Ovary (tissue), 9 donors: ENCODE data around the gene DSCAML1. TPM values are rescaled to one million over a fixed set of nuclear protein-coding genes. Genes with fewer than 3 reads are reported as not detected.

Experiments used
- DNase-seq, 5 donors: peaks; one replicate each; pipeline ENCODE4 v3.0.0-alpha.2; 2019 to 2020
- H3K27ac ChIP-seq, 2 donors: fragments of 200-600 bp; one replicate each; pipeline versions ENCODE4 v1.5.1 to v1.8.0; 2019 to 2022
- H3K27me3 ChIP-seq: fragments of 200-600 bp; one replicate; pipeline ENCODE4 v1.8.0; 2022
- H3K36me3 ChIP-seq: fragments of 200-600 bp; sonication (generic); one replicate; pipeline ENCODE4 v1.5.1; 2019
- H3K4me1 ChIP-seq: one replicate; pipeline ENCODE4 v1.8.1; 2013; ENCODE audit warnings: mild to moderate bottlenecking, moderate library complexity; ENCODE audit not compliant: insufficient read depth
- H3K4me3 ChIP-seq: fragments of 200-600 bp; sonication (generic); one replicate; pipeline ENCODE4 v1.5.1; 2017
- H3K9me3 ChIP-seq, 2 donors: fragments of 200-600 bp in 1 of 2; sonication (generic) in 1 of 2; one replicate each; pipeline versions ENCODE4 v1.5.1 to v1.8.1; 2013 to 2019; ENCODE audit warnings: mild to moderate bottlenecking in 1 of 2, moderate library complexity in 1 of 2
- CTCF ChIP-seq, 3 donors: fragments of 450-650 bp in 2 of 3; fragments of 200-600 bp in 1 of 3; IDR thresholded peaks; one replicate each; pipeline versions ENCODE4 v1.5.1 to v1.8.0; 2016 to 2022; ENCODE audit warnings: antibody characterized with exemption in 3 of 3, mild to moderate bottlenecking in 1 of 3
- EP300 ChIP-seq: sonication (generic); formaldehyde crosslinking; IDR thresholded peaks from one replicate; pipeline ENCODE4 v1.6.1; 2017; ENCODE audit warnings: antibody characterized with exemption
- POLR2A ChIP-seq: fragments of 450-650 bp; IDR thresholded peaks from one replicate; pipeline ENCODE4 v1.6.1; 2017; ENCODE audit warnings: antibody characterized with exemption, mild to moderate bottlenecking, moderate library complexity
- WGBS, 3 donors: extraction: QIAGEN DNeasy Blood & Tissue Kit in 1 of 3; methylation state at CpG; one replicate each; pipeline versions ENCODE4 v1.1.5 to v1.1.7; 2013 to 2017; 5-methylcytosine and 5-hydroxymethylcytosine counted together
- intact Hi-C, 4 donors: fragments of 100-400 bp; cut with DNase I; formaldehyde crosslinking; loops; one replicate each; pipeline versions ENCODE4 v1.11.0 to v1.15.1; 2022 to 2023
- polyA plus RNA-seq, 2 donors: library from polyadenylated mRNA; stranded (reverse); fragments of 200-250 nt in 1 of 2; fragments of 350-450 nt in 1 of 2; fragmentation: Illumina TruSeq in 1 of 2; extraction: RNeasy Lipid Tissue Mini Kit (QIAGEN cat#74804) in 1 of 2; gene quantifications; one replicate each; pipeline ENCODE4 v1.2.3, GENCODE V29; 2013 to 2014
- total RNA-seq, 7 donors: library from RNA; depleted of rRNA in 2 of 7; stranded (reverse); fragments of >200 nt in 2 of 7; fragmentation: NEBNext Ultra II Directional in 3 of 7; extraction: Animal tissue kit (Norgen Biotek cat#: 25700) in 3 of 7; gene quantifications; one replicate each; pipeline versions ENCODE4 v1.1.0 to v1.2.4, GENCODE V29; 2016 to 2023
- donor health status: DM: no; HTN: no; CAD: no; lungs with moderate emphysema.
- donor health status: DM: no; HTN: no; CAD: no.
- donor health status: Bipolar disorder and iron deficiency.
- donor health status: DM: yes; HTN: yes; CAD: no.
- donor health status: DM: no; HTN: no; CAD: no.
- donor health status: DM: yes; HTN: yes; CAD: no.

The DSCAML1 gene
- total and polyA plus RNA-seq, 9 donors, result 0.77 to 16.5 (median 10.6) TPM

- 89 to 92% (median 91%) methylated on average over 7 of the region's 7 CpGs for WGBS, 3 donors
- TF ChIP-seq POLR2A, result no peak
- TF ChIP-seq EP300, result no peak
- TF ChIP-seq CTCF (IDR thresholded peaks at IDR 0.05), result no peak
Observed at GRCh38 chr11:117771841-117772240, 25.2 kb downstream of the DSCAML1 start.

DNA sequence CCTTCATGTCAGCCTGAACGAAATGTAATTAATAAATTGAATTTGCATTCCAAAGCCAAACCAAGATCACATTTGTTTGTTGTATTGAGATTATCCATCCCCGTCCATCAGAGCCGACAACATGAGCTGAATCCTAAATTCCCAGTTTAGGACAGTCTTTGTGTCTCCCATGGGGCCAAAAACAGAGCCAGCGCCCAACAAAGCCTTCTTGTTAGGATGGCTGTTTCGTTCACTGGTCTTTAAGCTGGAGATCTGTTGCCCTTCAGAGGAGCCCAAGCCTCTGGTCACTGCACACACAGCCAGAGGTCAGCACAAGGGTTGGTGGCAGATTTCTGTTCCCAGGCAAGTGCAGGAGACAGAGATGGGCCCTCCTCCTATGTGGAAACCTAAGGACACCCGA, 25.8 kb downstream of the DSCAML1 start:
- Histone ChIP-seq H3K36me3 (no peaks in the 10 kb centered on the region), H3K9me3 (no peaks in the 10 kb centered on the region), H3K4me3 (no peak overlapping the region), H3K27me3 (no peaks in the 10 kb centered on the region), H3K4me1 (no peaks in the 10 kb centered on the region), H3K27ac (no peak overlapping the region)
- intact Hi-C loops, result no loop called here
- no peak for TF ChIP-seq POLR2A
- TF ChIP-seq CTCF (IDR thresholded peaks at IDR 0.05), result no peak
- TF ChIP-seq EP300, result no peak
- 86 to 92% (median 89%) methylated on average over 6 of the region's 6 CpGs for WGBS, 3 donors
- no peak for DNase-seq

More at GRCh38 chr11:117771841-117772240, 25.2 kb downstream of the DSCAML1 start:
- H3K27me3 ChIP-seq, result no peaks in the 10 kb centered on the region
- H3K4me3 ChIP-seq, result no peak overlapping the region
- no peaks in the 10 kb centered on the region for H3K36me3 ChIP-seq
- H3K9me3 ChIP-seq, result no peaks in the 10 kb centered on the region
- no peak for DNase-seq
- intact Hi-C loops, result no loop called here
- H3K27ac ChIP-seq, result no peak overlapping the region
- no peaks in the 10 kb centered on the region for H3K4me1 ChIP-seq

DNA sequence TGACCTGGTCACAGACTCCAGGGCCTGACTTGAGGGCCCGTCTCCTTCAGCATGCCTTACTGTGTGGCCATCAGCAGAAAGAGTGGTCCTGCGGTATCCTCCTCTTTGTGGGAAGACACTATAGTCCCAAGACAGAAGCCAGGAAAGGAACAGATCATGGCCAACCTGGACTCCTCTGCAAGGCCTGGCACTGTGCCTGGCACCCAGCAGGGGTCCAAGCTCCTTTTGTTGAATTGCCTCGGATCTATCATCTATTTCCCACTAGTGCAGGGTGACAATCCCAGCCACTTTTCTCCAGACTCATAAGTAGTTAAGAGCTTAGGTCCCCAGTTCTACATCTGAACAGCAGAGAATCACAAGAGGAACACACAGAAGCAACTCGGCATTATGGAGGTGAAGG, 27.0 kb downstream of the DSCAML1 start:
- Histone ChIP-seq H3K9me3 (no peaks in the 10 kb centered on the region), H3K4me3 (no peak overlapping the region), H3K27me3 (no peaks in the 10 kb centered on the region), H3K27ac (no peak overlapping the region), H3K4me1 (no peaks in the 10 kb centered on the region), H3K36me3 (no peaks in the 10 kb centered on the region)
- WGBS, 3 donors, result 80 to 83% (median 81%) methylated on average over 4 of the region's 4 CpGs
- intact Hi-C loops, result no loop called here
- TF ChIP-seq EP300, result no peak
- TF ChIP-seq POLR2A, result no peak
- no peak for TF ChIP-seq CTCF (IDR thresholded peaks at IDR 0.05)
- DNase-seq, result no peak

DNA sequence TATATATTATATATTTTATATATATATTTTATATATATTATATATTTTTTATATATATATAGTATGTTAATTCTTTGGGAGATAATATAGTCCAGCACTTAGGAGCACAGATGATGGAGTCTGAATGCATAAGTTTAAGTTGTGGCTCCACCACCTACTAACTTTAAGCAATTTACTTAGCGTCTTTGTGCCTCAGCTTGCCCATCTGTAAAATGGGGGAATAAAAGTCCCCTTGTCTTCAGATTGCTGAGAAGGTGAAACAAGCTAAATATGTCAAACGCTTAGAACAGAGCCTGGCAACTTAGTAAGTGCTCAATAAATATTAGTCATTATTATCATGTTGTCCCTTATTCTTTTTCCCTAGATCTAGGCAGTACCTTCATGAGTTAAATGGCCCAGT, 27.5 kb downstream of the DSCAML1 start:
- DNase-seq, result no peak
- intact Hi-C loops, result no loop called here

More for the DNA sequence above, 27.5 kb downstream of the DSCAML1 start:
- 94 to 98% (median 96%) methylated on average over 2 of the region's 2 CpGs for WGBS, 3 donors
- H3K9me3 ChIP-seq, result no peaks in the 10 kb centered on the region
- no peak overlapping the region for H3K4me3 ChIP-seq
- no peaks in the 10 kb centered on the region for H3K27me3 ChIP-seq
- TF ChIP-seq CTCF (IDR thresholded peaks at IDR 0.05) (no peak), POLR2A (no peak), EP300 (no peak)
- no peak overlapping the region for H3K27ac ChIP-seq
- no peaks in the 10 kb centered on the region for H3K36me3 ChIP-seq
- no peaks in the 10 kb centered on the region for H3K4me1 ChIP-seq
